Activated CD4-positive, CD25-positive, alpha-beta regulatory T cell treated with anti-CD3 and anti-CD28 coated beads, Interleukin-2, amount 50 U/mL, for 24 hours (primary cell): ENCODE data around the gene MYADML2.

Experiments used
- ATAC-seq, 2 donors: fragments of 150-1000 bp; cut with Tn5 transposase; one replicate each; pipeline ENCODE4 v1.10.0; 2021; ENCODE audit warnings: mild to moderate bottlenecking in 1 of 2, moderate library complexity in 1 of 2

MYADML2 gene

GRCh38 chr17:81895400-81895799 lies 51.6 kb downstream of the MYADML2 start:
- no peak for ATAC-seq

GRCh38 chr17:81891303-81891552 lies 55.8 kb downstream of the MYADML2 start:
- peak in 1 of 2 donors; percentile 0 for ATAC-seq

- no peak for ATAC-seq
Observed at GRCh38 chr17:81890447-81891302, 56.4 kb downstream of the MYADML2 start.
